A673 (cell line): ENCODE measurements around the gene RAB38.

ENCODE experiments used
- CTCF ChIP-seq: fragments of 300-800, 200-600 bp; sonication (generic); conservative IDR thresholded peaks from 2 replicates; pipeline ENCODE4 v1.5.1; 2017; ENCODE audit warnings: low read depth, mild to moderate bottlenecking, antibody characterized with exemption, low read length, moderate library complexity, mixed read lengths
- EZH2 ChIP-seq: fragments of 200-600 bp; sonication (generic); IDR thresholded peaks from 2 replicates; pipeline ENCODE4 v1.6.1; 2017; ENCODE audit warnings: borderline replicate concordance, low read depth, mild to moderate bottlenecking, mixed read lengths, antibody characterized with exemption, low read length; ENCODE audit not compliant: poor library complexity, severe bottlenecking

GRCh38 chr11:88206751-88207150 is 31.5 kb upstream of the RAB38 start:
- TF ChIP-seq CTCF = no peak
- no peak for TF ChIP-seq EZH2
